Measurements from ENCODE around the gene TPRN. TPM values are rescaled to one million over a fixed set of nuclear protein-coding genes. Genes with fewer than 3 reads are reported as not detected.

TPRN gene
- total and polyA plus RNA-seq, 9 of the 15 experiments (the other 6 are each of a cell fraction or from before 2014, with no cell fraction given) = 0.31 to 31.9 (median 4.4) TPM

- TF ChIP-seq ZHX1 (conservative IDR thresholded peaks at IDR 0.05; ENCODE audit: low read length) (no peak), HES1 (IDR thresholded peaks at IDR 0.05; ENCODE audit: low read depth) (no peak), HMBOX1 (IDR thresholded peaks at IDR 0.05) (no peak), KLF16 (IDR thresholded peaks at IDR 0.05) (no peak), ETS1 (conservative IDR thresholded peaks at IDR 0.05; ENCODE audit: control insufficient read depth, low read depth, low read length) (no peak), NR2F6 (CRISPR knock-in tag; IDR thresholded peaks at IDR 0.05) (no peak), ZBTB33 (CRISPR knock-in tag; IDR thresholded peaks at IDR 0.05) (peak; percentile 46; the same call in 1 of the 2 replicates), DEAF1 (CRISPR knock-in tag; IDR thresholded peaks at IDR 0.05) (0 out of 2 replicates have a peak, but pooled peaks have one; percentile 16), SNRNP70 (optimal IDR thresholded peaks at IDR 0.05; ENCODE audit: low read depth, low read length) (no peak), NR2C2 (CRISPR knock-in tag; IDR thresholded peaks at IDR 0.05) (no peak), NR2C2 (tag; IDR thresholded peaks at IDR 0.05) (no peak), MCM3 (IDR thresholded peaks at IDR 0.05) (no peak), ZNF280B (CRISPR knock-in tag; IDR thresholded peaks at IDR 0.05) (no peak), LCOR (CRISPR knock-in tag; IDR thresholded peaks at IDR 0.05) (0 out of 2 replicates have a peak, but pooled peaks have one; percentile 45), PHF20 (IDR thresholded peaks at IDR 0.05; ENCODE audit: partially characterized antibody) (no peak)
Measured at GRCh38 chr9:137176302-137177182, 24.0 kb downstream of the TPRN start (continued).
